NB4 (cell line): ENCODE results near the gene SIX1.

Experiments used
- MYC ChIP-seq: IDR thresholded peaks from 2 replicates; pipeline ENCODE4 v1.6.1; 2011; ENCODE audit warnings: low read depth, low read length
- TF ChIP-seq, protein P1 (sequence below): IDR thresholded peaks from one replicate; pipeline ENCODE4 v1.5.1; 2012; ENCODE audit warnings: low read depth, low read length

DNA sequence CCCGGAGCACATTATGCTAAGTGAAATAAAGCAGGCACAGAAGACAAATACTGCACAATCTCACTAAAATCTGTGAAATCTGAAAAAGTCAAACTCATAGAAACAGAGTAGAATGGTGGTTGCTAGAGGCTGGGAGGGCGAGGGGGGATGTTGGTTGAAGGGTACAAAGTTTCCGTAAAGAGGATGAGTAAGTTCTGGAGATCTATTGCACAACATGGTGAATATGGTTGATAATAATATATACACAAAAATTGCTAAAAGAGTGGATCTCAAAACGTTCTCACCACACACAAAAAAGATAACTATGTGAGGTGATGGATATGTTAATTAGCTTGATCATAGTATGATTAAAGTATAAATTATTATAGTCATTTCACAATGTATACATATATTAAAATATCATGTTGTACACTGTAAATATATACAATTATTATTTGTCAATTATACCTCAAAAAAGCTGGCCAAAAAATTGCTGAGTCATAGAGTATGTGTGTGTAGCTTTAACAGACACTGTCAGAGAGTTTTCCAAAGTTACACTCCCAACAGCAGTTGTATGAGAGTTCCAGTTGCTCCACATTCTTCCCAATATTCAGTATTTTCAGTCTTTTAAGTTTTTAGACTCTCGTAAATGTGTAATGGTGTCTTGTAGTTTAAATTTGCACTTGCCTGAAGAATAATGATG lies 19.3 kb upstream of the SIX1 start:
- TF ChIP-seq, protein P1, sequence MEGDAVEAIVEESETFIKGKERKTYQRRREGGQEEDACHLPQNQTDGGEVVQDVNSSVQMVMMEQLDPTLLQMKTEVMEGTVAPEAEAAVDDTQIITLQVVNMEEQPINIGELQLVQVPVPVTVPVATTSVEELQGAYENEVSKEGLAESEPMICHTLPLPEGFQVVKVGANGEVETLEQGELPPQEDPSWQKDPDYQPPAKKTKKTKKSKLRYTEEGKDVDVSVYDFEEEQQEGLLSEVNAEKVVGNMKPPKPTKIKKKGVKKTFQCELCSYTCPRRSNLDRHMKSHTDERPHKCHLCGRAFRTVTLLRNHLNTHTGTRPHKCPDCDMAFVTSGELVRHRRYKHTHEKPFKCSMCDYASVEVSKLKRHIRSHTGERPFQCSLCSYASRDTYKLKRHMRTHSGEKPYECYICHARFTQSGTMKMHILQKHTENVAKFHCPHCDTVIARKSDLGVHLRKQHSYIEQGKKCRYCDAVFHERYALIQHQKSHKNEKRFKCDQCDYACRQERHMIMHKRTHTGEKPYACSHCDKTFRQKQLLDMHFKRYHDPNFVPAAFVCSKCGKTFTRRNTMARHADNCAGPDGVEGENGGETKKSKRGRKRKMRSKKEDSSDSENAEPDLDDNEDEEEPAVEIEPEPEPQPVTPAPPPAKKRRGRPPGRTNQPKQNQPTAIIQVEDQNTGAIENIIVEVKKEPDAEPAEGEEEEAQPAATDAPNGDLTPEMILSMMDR = no peak
- no peak for TF ChIP-seq MYC
